ENCODE data around the gene KCNQ5. TPM values are rescaled to one million over a fixed set of nuclear protein-coding genes. Genes with fewer than 3 reads are reported as not detected.

The KCNQ5 gene
- total and polyA plus RNA-seq, 2 of the 8 experiments (the other 6 are each of a cell fraction or from before 2014, with no cell fraction given) = 0.83 to 1.2 TPM

DNA sequence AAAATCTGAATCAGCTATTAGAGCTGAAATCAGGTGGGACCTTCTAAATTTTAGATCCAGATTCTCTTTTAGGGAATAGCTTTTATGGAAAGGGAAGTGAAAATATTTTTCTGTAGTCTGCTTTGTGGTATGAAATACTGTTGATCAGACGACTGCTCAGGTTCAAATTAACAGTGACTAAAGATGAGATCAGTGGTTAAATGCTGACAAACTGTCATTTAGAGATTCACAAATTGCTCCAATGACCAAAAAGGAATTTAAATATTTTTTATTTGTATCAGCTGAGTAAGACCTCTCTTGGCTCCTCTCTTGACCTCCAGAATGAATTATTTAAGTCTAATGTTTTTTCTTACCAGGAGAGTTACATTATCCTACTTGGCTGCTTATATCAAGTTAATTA, 77.3 kb downstream of the KCNQ5 start:
- H4K8ac ChIP-seq (ENCODE audit: extremely low read depth, insufficient read depth, low read length) = no peak overlapping the region
- DNase-seq (ENCODE audit: low read depth in 1 of 2, low spot score in 2 of 2) (no peak), FAIRE-seq (no peak)
- no peak overlapping the region for H2BK5ac ChIP-seq (ENCODE audit: low read depth, low read length)
- no peak overlapping the region for H4K5ac ChIP-seq (ENCODE audit: insufficient read length, low read depth, low read length)
- H3K23ac ChIP-seq (ENCODE audit: insufficient read length) = no peak overlapping the region
- ChIA-PET CTCF (ENCODE audit: partially characterized antibody) (interaction anchor here (1.5 kb wide), 1 partner anchor 17 kb away, joined by 3 read pairs; no protein-coding TSS in a partner anchor), POLR2A (ENCODE audit: partially characterized antibody) (no interaction called here)
- no peak overlapping the region for H3K56ac ChIP-seq (replicated peaks; ENCODE audit: insufficient read length, low read depth, low read length)
- no peak overlapping the region for H2BK12ac ChIP-seq (ENCODE audit: low read depth, low read length)
- H2BK120ac ChIP-seq (replicated peaks; ENCODE audit: low read depth, low read length) = no peak overlapping the region
- no peak overlapping the region for H3K4me3 ChIP-seq (ENCODE audit: extremely low read depth in 1 of 4, insufficient read depth in 2 of 4, low read depth in 3 of 4, low read length in 4 of 4)
- H3K36me3 ChIP-seq (ENCODE audit: control insufficient read depth in 2 of 4, insufficient read depth in 4 of 4, low read length in 3 of 4) = no peaks in the 10 kb centered on the region
- H3K27ac ChIP-seq (ENCODE audit: low read depth, low read length) = no peak overlapping the region
- no peak overlapping the region for H2AK5ac ChIP-seq (ENCODE audit: low read depth, low read length)
- H3K79me1 ChIP-seq (ENCODE audit: low read depth, low read length) = no peaks in the 10 kb centered on the region
- H2BK20ac ChIP-seq (ENCODE audit: low read length) = no peak overlapping the region
- no peak overlapping the region for H2AFZ ChIP-seq (ENCODE audit: low read length)
- H3K27me3 ChIP-seq (replicated peaks in 1 of 4; ENCODE audit: control insufficient read depth in 3 of 4, extremely low read depth in 1 of 4, insufficient read depth in 3 of 4, low read length in 3 of 4) = no peaks in the 10 kb centered on the region
- H3K4me2 ChIP-seq (ENCODE audit: insufficient read depth in 1 of 2, low read depth in 2 of 2, low read length in 2 of 2) = no peak overlapping the region
- no peaks in the 10 kb centered on the region for H3K79me2 ChIP-seq (ENCODE audit: control insufficient read depth in 1 of 2, insufficient read depth in 2 of 2, low read length in 2 of 2)
- H3K18ac ChIP-seq (ENCODE audit: extremely low read depth, low read length) = no peak overlapping the region
- no peak overlapping the region for H3K9ac ChIP-seq (replicated peaks in 1 of 4; ENCODE audit: extremely low read depth in 1 of 4, low read depth in 3 of 4, low read length in 3 of 4)
- H4K91ac ChIP-seq (replicated peaks; ENCODE audit: insufficient read length, low read length) = no peak overlapping the region
- 83% methylated on average over 1 of the region's 1 CpG; no CpG with 5 or more reads in 1 of the 2 experiments for WGBS, 2 experiments (ENCODE audit: extremely low coverage in 1 of 2, insufficient coverage in 1 of 2, insufficient read length in 1 of 2, insufficient replicate concordance in 2 of 2, low coverage in 1 of 2, low lambda C conversion rate in 2 of 2, missing lambda C conversion rate in 1 of 2)
- H3K23me2 ChIP-seq (ENCODE audit: low read depth, low read length) = no peaks in the 10 kb centered on the region
- no peak overlapping the region for H2BK15ac ChIP-seq (ENCODE audit: low read length)
- H4K20me1 ChIP-seq (replicated peaks in 1 of 2; ENCODE audit: control insufficient read depth in 1 of 2, insufficient read depth in 2 of 2, low read length in 2 of 2) = no peaks in the 10 kb centered on the region
- H3K4ac ChIP-seq (replicated peaks; ENCODE audit: insufficient read length, low read depth, low read length) = no peak overlapping the region
- H3K9me3 ChIP-seq (ENCODE audit: insufficient read depth in 2 of 2, low read depth in 1 of 2, low read length in 1 of 2) = no peaks in the 10 kb centered on the region
- H3K14ac ChIP-seq (ENCODE audit: insufficient read length) = no peak overlapping the region
- H3K4me1 ChIP-seq (replicated peaks in 1 of 4; ENCODE audit: control insufficient read depth in 3 of 4, insufficient read depth in 4 of 4, low read length in 3 of 4) = no peaks in the 10 kb centered on the region
- TF ChIP-seq CEBPB (IDR thresholded peaks at IDR 0.05; ENCODE audit: low read depth, low read length) = no peak
- TF ChIP-seq POU5F1 (IDR thresholded peaks at IDR 0.05; ENCODE audit: low read depth, low read length) = no peak
- no peak for TF ChIP-seq CBX5 (IDR thresholded peaks at IDR 0.05; ENCODE audit: low read depth, low read length)
- no peak for TF ChIP-seq HDAC2 (IDR thresholded peaks at IDR 0.05; ENCODE audit: borderline replicate concordance in 1 of 2, low read depth in 2 of 2, low read length in 2 of 2)
- TF ChIP-seq TCF12 (IDR thresholded peaks at IDR 0.05; ENCODE audit: low read depth, low read length) = no peak
- TF ChIP-seq SRF (IDR thresholded peaks at IDR 0.05; ENCODE audit: low read depth, low read length) = no peak
- no peak for TF ChIP-seq TEAD4 (IDR thresholded peaks at IDR 0.05; ENCODE audit: low read depth, low read length)
- TF ChIP-seq BRCA1 (IDR thresholded peaks at IDR 0.05; ENCODE audit: low read depth, low read length) = no peak
- no peak for TF ChIP-seq EP300 (IDR thresholded peaks at IDR 0.05; ENCODE audit: borderline replicate concordance in 1 of 2, low read depth in 2 of 2, low read length in 2 of 2)
- no peak for TF ChIP-seq SP4 (IDR thresholded peaks at IDR 0.05; ENCODE audit: low read length)
- TF ChIP-seq, protein P1, sequence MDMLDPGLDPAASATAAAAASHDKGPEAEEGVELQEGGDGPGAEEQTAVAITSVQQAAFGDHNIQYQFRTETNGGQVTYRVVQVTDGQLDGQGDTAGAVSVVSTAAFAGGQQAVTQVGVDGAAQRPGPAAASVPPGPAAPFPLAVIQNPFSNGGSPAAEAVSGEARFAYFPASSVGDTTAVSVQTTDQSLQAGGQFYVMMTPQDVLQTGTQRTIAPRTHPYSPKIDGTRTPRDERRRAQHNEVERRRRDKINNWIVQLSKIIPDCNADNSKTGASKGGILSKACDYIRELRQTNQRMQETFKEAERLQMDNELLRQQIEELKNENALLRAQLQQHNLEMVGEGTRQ (IDR thresholded peaks at IDR 0.05; ENCODE audit: low read length) = no peak
- no peak for TF ChIP-seq BACH1 (IDR thresholded peaks at IDR 0.05; ENCODE audit: low read length)
- no peak for TF ChIP-seq GABPA (IDR thresholded peaks at IDR 0.05; ENCODE audit: borderline replicate concordance, insufficient read depth, low read length)
- no peak for TF ChIP-seq CREB1 (IDR thresholded peaks at IDR 0.05)
- no peak for TF ChIP-seq ASH2L (IDR thresholded peaks at IDR 0.05; ENCODE audit: low read length)

Measured in H1 (cell line).